ENCODE results near the gene ATP2A1.
"Not testable (repeated sequence)": the region's sequence is repeated elsewhere in the genome, so short reads cannot be mapped to it uniquely, and the experiment has no call there.

ATP2A1 gene

GRCh38 chr16:28883221-28883996 is 5.1 kb downstream of the ATP2A1 start:
- no peak for DNase-seq

DNA sequence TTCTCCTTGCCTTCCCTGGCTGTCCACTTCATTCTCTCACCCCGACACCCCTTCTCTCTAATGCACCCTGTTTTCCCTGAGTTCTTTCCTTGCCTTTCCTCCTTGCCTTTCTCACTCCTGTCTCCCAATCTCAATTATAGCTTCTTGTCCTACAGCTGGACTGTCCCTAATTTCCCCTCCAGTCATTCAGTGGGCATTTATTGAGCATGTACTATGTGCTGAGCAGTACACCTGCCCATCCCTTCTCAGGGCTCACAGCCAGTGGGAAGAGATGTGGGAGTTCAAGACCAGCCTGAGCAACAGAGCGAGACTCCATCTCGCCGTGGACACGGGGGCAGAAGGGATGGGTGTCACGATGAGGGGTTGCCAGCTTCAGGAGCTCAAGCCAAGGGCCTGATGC is 5.8 kb downstream of the ATP2A1 start:
- DNase-seq: no peak

GRCh38 chr16:28886945-28887344 is 8.7 kb downstream of the ATP2A1 start:
- DNase-seq: no peak

DNA sequence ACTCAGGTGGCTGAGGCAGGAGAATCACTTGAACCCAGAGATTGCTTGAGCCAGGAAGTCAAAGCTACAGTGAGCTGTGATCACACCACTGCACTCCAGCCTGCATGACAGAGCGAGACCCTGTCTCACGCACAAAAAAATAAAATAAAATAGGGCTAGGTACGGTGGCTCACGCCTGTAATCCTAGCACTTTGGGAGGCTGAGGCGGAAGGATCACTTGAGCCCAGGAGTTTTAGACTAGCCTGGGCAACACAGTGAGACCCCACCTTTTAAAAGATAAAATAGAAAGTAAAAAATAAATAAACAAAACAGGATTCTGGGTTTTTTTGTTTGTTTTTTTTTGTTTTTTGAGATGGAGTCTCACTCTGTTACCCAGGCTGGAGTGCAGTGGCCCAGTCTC is 12.1 kb downstream of the ATP2A1 start:
- not testable (repeated sequence) for DNase-seq

DNA sequence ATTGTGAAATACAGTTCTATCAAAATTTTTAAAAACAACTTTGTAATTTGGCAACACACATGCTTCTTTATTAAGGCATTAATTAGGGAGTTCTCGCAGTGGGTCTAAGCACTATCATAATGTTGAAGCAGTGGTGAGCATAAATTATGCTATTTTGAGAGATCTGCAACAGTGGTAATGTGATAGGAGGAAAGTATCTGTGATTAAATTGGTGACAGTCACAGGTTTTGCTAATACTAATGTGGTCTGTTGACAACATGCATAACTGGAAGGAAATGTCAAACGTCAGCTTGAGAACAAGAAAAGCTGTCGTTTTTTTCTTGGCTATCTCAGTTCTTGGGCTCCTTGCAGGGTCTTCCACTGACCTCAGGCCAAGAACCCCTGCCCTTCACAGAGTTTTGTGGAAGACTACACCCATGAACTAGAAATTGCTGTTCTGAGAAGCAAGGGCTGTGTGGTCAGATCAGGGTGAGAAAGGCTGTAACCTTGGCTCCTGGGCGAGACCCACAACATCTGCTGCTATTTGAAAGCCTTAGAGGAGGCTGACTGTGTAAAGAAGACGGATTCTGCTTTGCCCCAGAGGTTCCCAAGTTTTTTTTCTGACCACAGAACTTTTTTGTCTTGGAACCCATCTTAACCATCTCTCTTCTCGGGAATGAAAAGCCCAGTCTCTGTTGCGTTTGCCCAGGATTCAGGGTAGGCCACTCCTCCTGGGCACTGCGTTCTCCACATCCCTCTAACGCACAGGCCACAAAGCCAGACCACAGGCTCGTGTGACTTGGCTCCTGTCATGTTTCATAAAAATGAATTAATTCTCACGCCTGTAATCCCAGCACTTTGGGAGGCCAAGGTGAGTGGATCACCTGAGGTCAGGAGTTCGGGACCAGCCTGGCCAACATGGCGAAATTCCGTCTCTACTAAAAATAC is 13.9 kb downstream of the ATP2A1 start:
- DNase-seq: no peak

DNA sequence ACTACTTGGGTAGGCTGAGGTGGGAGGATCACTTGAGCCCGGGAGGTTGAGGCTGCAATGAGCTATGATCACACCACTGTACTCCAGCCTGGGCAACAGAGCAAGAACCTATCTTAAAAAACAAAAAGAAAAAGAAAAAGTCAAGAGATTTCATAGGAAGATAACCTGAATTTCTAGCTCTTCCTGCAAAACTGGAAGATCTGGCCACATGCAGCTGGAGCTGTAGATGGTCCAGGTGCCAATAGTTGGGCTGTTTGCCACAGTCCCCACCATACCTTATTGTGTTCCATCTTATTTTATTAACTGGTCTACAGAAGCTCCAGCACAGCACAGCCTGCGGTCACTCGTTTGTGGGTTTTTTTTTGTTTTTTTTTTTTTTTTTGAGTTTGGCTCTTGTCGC is 15.0 kb downstream of the ATP2A1 start:
- no peak for DNase-seq

DNA sequence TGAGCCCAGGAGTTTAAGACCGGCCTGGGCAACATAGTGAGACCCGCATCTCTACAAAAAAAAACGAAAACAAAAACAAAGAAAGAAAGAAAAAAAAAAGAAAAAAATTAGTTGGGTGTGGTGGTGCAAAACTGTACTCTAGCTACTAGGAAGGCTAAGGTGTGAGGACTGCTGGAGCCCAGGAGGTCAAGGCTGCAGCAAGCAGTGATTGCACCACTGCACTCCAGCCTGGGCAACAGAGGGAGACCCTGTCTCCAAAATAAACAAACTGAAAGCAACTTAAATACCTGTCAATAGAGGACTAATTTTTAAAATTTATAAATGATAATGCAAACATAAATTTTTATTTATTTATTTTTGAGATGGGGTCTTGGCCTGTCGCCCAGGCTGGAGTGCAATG is 17.3 kb downstream of the ATP2A1 start:
- no peak for DNase-seq

- no peak for DNase-seq
These were observed 19.5 kb downstream of the ATP2A1 start for GRCh38 chr16:28897826-28898225.

DNA sequence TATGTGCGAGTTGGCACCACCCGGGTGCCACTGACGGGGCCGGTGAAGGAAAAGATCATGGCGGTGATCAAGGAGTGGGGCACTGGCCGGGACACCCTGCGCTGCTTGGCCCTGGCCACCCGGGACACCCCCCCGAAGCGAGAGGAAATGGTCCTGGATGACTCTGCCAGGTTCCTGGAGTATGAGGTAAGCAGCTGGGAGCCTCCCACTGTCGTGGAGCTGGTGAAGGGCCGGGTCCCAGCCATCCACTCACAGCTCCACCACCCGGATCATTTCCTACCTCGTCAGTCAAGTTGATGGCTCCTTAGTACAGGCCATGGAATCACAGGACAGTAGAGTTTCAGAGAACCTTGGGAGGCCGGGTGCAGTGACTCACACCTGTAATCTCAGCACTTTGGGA is 20.0 kb downstream of the ATP2A1 start:
- DNase-seq: no peak

GRCh38 chr16:28898942-28899341 is 20.7 kb downstream of the ATP2A1 start:
- no peak for DNase-seq

DNA sequence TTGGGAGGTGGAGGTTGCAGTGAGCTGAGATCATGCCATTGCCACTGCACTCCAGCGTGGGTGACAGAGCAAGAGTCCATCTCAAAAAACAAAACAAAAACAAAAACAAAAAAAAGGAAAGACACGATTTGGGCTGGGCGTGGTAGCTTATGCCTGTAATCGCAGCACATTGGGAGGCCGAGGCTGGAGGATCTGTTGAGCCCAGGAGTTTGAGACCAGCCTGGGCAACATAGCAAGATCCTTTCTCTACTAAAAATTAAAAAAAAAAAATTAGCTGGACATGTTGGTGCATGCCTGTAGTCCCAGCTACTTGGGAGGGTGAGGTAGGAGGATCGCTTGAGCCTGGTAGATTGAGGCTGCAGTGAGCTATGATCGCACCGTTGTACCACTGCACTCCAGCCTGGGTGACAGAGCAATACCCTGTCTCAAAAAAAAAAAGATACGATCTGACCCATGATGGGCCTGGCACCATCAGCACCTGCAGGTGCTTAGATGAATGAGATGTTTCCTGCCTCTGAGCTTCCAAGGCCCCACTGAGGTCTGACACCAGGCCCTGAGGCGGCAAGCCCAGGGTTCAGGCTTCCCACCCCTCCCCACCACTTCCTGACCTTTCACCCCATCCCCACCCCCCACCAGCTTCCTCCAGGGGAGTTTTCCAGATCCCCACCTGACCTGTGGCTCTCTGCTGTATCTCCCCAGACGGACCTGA is 21.7 kb downstream of the ATP2A1 start:
- no peak for DNase-seq

DNA sequence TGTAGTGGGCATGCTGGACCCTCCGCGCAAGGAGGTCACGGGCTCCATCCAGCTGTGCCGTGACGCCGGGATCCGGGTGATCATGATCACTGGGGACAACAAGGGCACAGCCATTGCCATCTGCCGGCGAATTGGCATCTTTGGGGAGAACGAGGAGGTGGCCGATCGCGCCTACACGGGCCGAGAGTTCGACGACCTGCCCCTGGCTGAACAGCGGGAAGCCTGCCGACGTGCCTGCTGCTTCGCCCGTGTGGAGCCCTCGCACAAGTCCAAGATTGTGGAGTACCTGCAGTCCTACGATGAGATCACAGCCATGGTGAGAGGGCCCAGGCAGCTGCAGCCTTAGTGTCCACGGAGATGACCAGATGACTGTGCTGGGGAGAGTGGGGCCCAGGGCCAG is 22.3 kb downstream of the ATP2A1 start:
- DNase-seq: no peak

DNA sequence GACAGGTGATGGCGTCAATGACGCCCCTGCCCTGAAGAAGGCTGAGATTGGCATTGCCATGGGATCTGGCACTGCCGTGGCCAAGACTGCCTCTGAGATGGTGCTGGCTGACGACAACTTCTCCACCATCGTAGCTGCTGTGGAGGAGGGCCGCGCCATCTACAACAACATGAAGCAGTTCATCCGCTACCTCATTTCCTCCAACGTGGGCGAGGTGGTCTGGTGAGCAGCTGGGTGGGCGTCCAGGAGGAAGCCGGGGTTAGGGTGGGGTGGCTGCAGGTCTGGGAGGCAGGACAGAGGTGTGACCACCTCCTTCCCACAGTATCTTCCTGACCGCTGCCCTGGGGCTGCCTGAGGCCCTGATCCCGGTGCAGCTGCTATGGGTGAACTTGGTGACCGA is 23.6 kb downstream of the ATP2A1 start:
- DNase-seq: no peak

DNA sequence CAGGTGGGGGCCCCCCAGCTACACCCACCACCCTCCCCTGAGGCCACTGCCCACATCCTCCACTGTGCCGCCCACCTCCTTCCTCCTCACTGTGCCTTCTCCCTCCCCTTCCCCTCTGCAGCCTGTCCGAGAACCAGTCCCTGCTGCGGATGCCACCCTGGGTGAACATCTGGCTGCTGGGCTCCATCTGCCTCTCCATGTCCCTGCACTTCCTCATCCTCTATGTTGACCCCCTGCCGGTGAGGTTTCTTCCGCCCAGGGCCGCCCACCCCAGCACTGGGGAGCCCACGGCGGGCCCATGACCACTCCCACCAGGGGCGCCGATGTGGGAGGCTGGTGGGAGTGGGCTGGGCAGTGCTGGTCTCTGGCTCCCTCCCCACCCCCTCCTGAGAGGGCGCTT is 24.6 kb downstream of the ATP2A1 start:
- DNase-seq: no peak

- DNase-seq: no peak
These were observed 25.2 kb downstream of the ATP2A1 start for GRCh38 chr16:28903344-28904042.

DNA sequence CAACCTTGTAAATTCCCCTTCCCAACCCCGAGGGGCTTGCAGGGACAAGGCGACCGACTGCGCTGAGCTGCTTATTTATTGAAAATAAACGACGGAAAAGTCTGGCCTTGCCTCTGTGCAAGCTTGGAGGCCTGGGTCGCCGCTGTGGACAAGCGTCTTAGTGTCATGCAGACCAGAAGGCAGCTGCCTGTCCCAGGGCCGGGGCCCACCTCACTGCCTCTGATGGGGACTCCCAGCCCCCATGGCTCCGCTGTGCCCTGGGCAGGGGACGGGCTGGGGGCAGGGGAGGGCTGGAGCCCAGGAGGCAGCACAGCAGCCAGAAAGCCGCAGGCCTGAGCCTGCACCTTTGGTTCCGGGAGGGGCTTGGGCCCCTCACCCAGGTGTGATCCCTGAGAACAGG is 26.1 kb downstream of the ATP2A1 start:
- DNase-seq: no peak

GRCh38 chr16:28904828-28905227 is 26.5 kb downstream of the ATP2A1 start:
- DNase-seq: no peak

- no peak for DNase-seq
These were observed 27.0 kb downstream of the ATP2A1 start for GRCh38 chr16:28905229-28905754.

GRCh38 chr16:28905800-28906372 is 27.6 kb downstream of the ATP2A1 start:
- DNase-seq: no peak

DNA sequence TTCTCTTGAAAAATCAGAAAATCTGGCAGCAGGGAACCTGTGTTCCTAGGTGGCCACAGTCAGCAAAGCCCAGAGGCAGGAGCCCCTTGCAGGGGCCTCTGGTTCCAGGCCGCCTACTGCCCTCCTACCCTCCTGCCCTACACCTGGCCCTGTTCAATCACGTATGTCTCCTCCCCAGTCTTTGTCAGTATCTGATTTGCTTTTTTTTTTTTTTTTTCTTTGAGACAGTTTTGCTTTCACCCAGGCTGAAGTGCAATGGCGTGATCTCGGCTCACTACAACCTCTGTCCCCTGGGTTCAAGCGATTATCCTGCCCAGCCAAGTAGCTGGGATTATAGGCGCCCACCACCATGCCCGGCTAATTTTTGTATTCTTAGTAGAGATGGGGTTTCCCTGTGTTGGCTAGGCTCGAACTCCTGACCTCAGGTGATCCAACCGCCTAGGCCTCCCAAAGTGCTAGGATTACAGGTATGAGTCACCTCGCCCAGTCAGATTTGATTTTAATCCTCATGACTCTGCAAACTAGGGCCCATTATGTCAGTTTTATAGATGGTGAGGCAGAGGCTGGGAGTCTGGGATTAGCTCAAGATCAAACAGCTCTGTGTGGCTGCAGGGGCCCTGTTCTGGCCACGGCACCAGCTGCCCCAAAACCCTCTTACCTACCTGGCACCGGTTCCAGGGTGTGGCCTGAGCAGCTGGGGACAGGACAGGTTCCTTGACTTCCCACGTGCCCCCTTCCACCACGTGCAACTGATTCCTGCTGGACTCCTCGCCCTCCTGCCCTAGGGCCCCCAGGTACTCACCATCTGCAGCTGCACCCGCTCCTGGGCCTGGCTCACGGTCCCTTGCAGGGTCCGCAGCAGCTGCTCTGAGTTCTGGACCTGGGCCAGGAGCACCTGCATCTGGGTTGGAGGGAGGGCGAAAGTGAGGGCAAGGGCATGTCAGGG is 32.1 kb downstream of the ATP2A1 start:
- no peak for DNase-seq

- DNase-seq: no peak
These were observed 34.3 kb downstream of the ATP2A1 start for GRCh38 chr16:28912558-28912957.
